Uterus (tissue), 2 donors: Measurements from ENCODE around the gene TATDN3.

ENCODE experiments used
- CTCF ChIP-seq, 4 experiments: fragments of 200-600 bp in 2 of 4; fragments of 450-650 bp in 2 of 4; sonication (generic) in 2 of 4; IDR thresholded peaks; one replicate each; pipeline ENCODE4 v1.5.1; 2016 to 2019; ENCODE audit warnings: antibody characterized with exemption in 4 of 4, mild to moderate bottlenecking in 2 of 4, moderate library complexity in 1 of 4
- POLR2A ChIP-seq, 2 donors: fragments of 450-650 bp; IDR thresholded peaks; one replicate each; pipeline ENCODE4 v1.6.1; 2016; ENCODE audit warnings: antibody characterized with exemption in 2 of 2, mild to moderate bottlenecking in 1 of 2, moderate library complexity in 1 of 2

- no peak for TF ChIP-seq CTCF (IDR thresholded peaks at IDR 0.05)
- no peak for TF ChIP-seq POLR2A (IDR thresholded peaks at IDR 0.05)
Measured at GRCh38 chr1:212783976-212784375, 7.7 kb upstream of the TATDN3 start.
